Panc1 (cell line): ENCODE results near the gene NECAB2. TPM values are rescaled to one million over a fixed set of nuclear protein-coding genes. Genes with fewer than 3 reads are reported as not detected.

Experiments
- ATAC-seq: fragments of 200-7000 bp; cut with Tn5 transposase; 2 replicates; pipeline ENCODE4 v1.9.1; 2020; ENCODE audit warnings: mild to moderate bottlenecking, moderate library complexity
- Bru-seq: library from RNA; stranded (reverse); fragments of 400-500 nt; gene quantifications from one replicate; lab custom pipeline; 2021; lab: Mats Ljungman, UMichigan
- BruChase-seq, 2 experiments: library from RNA; stranded (reverse); fragments of 400-500 nt; gene quantifications; one replicate each; lab custom pipeline; 2021; lab: Mats Ljungman, UMichigan
- BruUV-seq: library from RNA; stranded (reverse); fragments of 400-500 nt; replicated peaks from 2 replicates; lab custom pipeline; 2021; lab: Mats Ljungman, UMichigan
- CTCF ChIA-PET: fragments of 300-600 bp; sonication (Branson Sonifier 250); formaldehyde crosslinking; loops from one replicate; lab custom pipeline; 2022; ENCODE audit warnings: antibody characterized with exemption; lab: Charles Lee
- POLR2A ChIA-PET: fragments of 300-600 bp; sonication (Branson Sonifier 250); formaldehyde crosslinking; loops from one replicate; lab custom pipeline; 2022; ENCODE audit warnings: antibody characterized with exemption; lab: Charles Lee
- DNase-seq: peaks from one replicate; pipeline ENCODE4 v3.0.0-alpha.2; 2010; ENCODE audit warnings: low read depth, low spot score
- H3K27ac ChIP-seq: 2 replicates; pipeline ENCODE4 v1.5.1; 2011; ENCODE audit warnings: mild to moderate bottlenecking, low read length, inconsistent platforms
- H3K27me3 ChIP-seq: fragments of 200-500 bp; sonication (Bioruptor generic); 2 replicates; pipeline ENCODE4 v1.6.0; 2014; ENCODE audit warnings: low read length, inconsistent platforms; ENCODE audit not compliant: control insufficient read depth, insufficient read depth
- H3K36me3 ChIP-seq: fragments of 200-500 bp; sonication (Bioruptor generic); 2 replicates; pipeline ENCODE4 v1.5.1; 2014; ENCODE audit warnings: inconsistent platforms, mild to moderate bottlenecking, low read length, moderate library complexity; ENCODE audit not compliant: control insufficient read depth, insufficient read depth
- H3K4me1 ChIP-seq: 2 replicates; pipeline ENCODE4 v1.5.1; 2011; ENCODE audit warnings: inconsistent platforms, mild to moderate bottlenecking, low read length, moderate library complexity; ENCODE audit not compliant: control insufficient read depth, insufficient read depth
- H3K4me3 ChIP-seq, 2 experiments: 2 replicates each; pipeline ENCODE4 v1.5.1; 2011 to 2012; ENCODE audit warnings: low read depth in 2 of 2, low read length in 2 of 2, mild to moderate bottlenecking in 2 of 2, inconsistent platforms in 1 of 2, moderate library complexity in 1 of 2
- H3K9me3 ChIP-seq: fragments of 200-500 bp; sonication (Bioruptor generic); 2 replicates; pipeline ENCODE4 v1.5.1; 2014; ENCODE audit warnings: low read depth, mild to moderate bottlenecking, inconsistent platforms, low read length, moderate library complexity; ENCODE audit not compliant: control insufficient read depth, insufficient read depth
- POLR2AphosphoS5 ChIP-seq: IDR thresholded peaks from 2 replicates; pipeline ENCODE4 v1.6.1; 2012; ENCODE audit warnings: mild to moderate bottlenecking, low read depth, low read length, moderate library complexity
- SIN3A ChIP-seq: IDR thresholded peaks from 2 replicates; pipeline ENCODE4 v1.6.1; 2012; ENCODE audit warnings: low read depth, mild to moderate bottlenecking, low read length, moderate library complexity, borderline replicate concordance; ENCODE audit not compliant: insufficient read depth
- TCF7L2 ChIP-seq: IDR thresholded peaks from 2 replicates; pipeline ENCODE4 v1.6.1; 2011; ENCODE audit warnings: mild to moderate bottlenecking, low read depth, low read length, inconsistent platforms
- in situ Hi-C: cut with HindIII; loops from 2 replicates; pipeline ENCODE4 v1.10.0; 2016; ENCODE audit warnings: low sequenced_read_pairs, low pct_unique_long_range_greater_than_20kb
- intact Hi-C: fragments of 100-400 bp; cut with micrococcal nuclease; formaldehyde crosslinking; loops from one replicate; pipeline ENCODE4 v1.10.0; 2022; ENCODE audit not compliant: unreplicated experiment
- long read RNA-seq: library from polyadenylated mRNA; unstranded; transcript quantifications from one replicate; pipeline ENCODE4 v2.0.0, GENCODE V29; 2021; ENCODE audit not compliant: unreplicated experiment
- polyA plus RNA-seq: library from polyadenylated mRNA; unstranded; fragments of >200 nt; gene quantifications from one replicate; pipeline ENCODE4 v1.2.1, GENCODE V29; 2012; ENCODE audit warnings: missing spikeins; ENCODE audit not compliant: insufficient read length
- total RNA-seq: library from RNA; stranded (reverse); gene quantifications from one replicate; pipeline ENCODE4 v1.2.1, GENCODE V29; 2021; ENCODE audit not compliant: unreplicated experiment
- TF ChIP-seq, protein P1 (sequence below): fragments of 450-650 bp; IDR thresholded peaks from 2 replicates; pipeline ENCODE4 v1.5.1; 2017; ENCODE audit warnings: mild to moderate bottlenecking
- TF ChIP-seq, protein P2 (sequence below), 2 experiments: IDR thresholded peaks; 2 replicates each; pipeline ENCODE4 v1.6.1; 2011 to 2012; ENCODE audit warnings: low read depth in 2 of 2, control low read depth in 1 of 2, low read length in 1 of 2, mild to moderate bottlenecking in 1 of 2, moderate library complexity in 1 of 2; ENCODE audit not compliant: insufficient read depth in 1 of 2

NECAB2 gene
- total RNA-seq (0.33 TPM), Bru-seq, nascent RNA (percentile 8 among the genes with signal in this experiment), BruChase-seq, experiment 1, labeled RNA remaining after a 2-hour chase (percentile 10 among the genes with signal in this experiment), BruChase-seq, experiment 2, labeled RNA remaining after a 6-hour chase (percentile 15 among the genes with signal in this experiment)
- 0.17 TPM for polyA plus RNA-seq
- long read RNA-seq, partial matches to known transcripts: 0 of 1 reads
- long read RNA-seq, other reads (novel, unspliced or antisense): 1 of 1 reads

DNA sequence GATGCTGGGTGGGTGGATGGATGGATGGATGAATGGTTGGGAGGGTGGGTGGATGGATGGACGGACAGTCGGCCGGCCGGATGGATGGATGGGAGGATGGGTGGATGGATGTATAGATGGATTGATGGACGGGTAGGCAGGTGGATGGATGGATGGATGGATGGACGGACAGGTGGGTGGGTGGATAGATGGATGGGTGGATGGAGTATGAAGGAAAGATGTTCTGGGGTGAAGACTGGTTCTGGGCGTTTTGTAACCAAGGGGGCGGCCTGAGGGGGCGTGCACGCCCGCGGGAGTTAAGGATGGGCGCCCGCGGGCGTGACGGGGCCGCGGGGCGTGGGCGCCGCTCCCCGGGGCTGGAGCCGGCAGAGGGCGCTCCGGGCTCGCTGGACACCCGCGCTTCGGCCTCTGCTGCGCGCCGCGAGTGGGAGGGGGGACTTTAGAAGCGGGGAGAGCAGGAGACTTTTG, at the start of gene NECAB2:
NECAB2 (plus strand) TSS at position 407 of the 468 bp plus-strand sequence. CDS start 405 bp downstream, outside the sequence.
- H3K27ac ChIP-seq: no peak within 1 kb of the TSS
- no peaks in the 10 kb centered on the region for H3K9me3 ChIP-seq
- CTCF ChIA-PET: no interaction called here
- no peak for TF ChIP-seq SIN3A
- TF ChIP-seq, protein P1, sequence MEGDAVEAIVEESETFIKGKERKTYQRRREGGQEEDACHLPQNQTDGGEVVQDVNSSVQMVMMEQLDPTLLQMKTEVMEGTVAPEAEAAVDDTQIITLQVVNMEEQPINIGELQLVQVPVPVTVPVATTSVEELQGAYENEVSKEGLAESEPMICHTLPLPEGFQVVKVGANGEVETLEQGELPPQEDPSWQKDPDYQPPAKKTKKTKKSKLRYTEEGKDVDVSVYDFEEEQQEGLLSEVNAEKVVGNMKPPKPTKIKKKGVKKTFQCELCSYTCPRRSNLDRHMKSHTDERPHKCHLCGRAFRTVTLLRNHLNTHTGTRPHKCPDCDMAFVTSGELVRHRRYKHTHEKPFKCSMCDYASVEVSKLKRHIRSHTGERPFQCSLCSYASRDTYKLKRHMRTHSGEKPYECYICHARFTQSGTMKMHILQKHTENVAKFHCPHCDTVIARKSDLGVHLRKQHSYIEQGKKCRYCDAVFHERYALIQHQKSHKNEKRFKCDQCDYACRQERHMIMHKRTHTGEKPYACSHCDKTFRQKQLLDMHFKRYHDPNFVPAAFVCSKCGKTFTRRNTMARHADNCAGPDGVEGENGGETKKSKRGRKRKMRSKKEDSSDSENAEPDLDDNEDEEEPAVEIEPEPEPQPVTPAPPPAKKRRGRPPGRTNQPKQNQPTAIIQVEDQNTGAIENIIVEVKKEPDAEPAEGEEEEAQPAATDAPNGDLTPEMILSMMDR: peak; percentile 86
- no peak within 1 kb of the TSS; a peak in 1 of 4 replicates for H3K4me3 ChIP-seq
- no peaks in the 10 kb centered on the region for H3K27me3 ChIP-seq
- no peaks in the 10 kb centered on the region for H3K36me3 ChIP-seq
- intact Hi-C loops: no loop called here
- BruUV-seq: no TSS peak
- no peak for DNase-seq
- H3K4me1 ChIP-seq: no peaks in the 10 kb centered on the region
- in situ Hi-C loops: no loop called here
- peak; percentile 80 for ATAC-seq
- POLR2A ChIA-PET: no interaction called here

DNA sequence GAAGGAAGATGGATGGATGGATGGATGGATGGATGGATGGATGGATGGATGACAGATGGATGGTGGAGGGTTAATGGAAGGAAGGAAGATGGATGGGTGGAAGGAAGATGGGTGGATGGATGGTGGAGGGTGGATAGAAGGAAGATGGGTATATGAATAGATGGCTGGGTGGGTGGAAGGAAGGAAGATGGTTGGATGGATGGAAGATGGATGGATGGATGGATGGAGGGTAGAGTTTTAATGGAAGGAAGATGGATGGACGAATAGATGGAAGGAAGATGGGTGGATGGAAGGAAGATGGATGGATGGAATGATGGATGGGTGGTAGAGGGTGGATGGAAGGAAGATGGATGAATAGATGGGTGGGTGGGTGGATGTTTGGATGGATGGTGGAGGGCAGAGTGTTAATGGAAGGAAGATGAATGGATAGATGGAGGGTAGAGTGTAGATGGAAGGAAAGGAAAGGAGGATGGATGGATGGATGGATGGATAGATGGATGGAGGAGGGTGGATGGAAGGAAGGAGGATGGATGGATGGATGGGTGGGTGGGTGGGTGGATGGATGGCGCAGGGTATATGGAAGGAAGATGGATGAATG, 47.1 kb upstream of the NECAB2 start:
- Histone ChIP-seq H3K9me3 (no peaks in the 10 kb centered on the region), H3K27me3 (no peaks in the 10 kb centered on the region), H3K27ac (no peak overlapping the region), H3K36me3 (no peaks in the 10 kb centered on the region), H3K4me1 (no peaks in the 10 kb centered on the region), H3K4me3 (no peak overlapping the region)
- no TSS peak for BruUV-seq
- POLR2A ChIA-PET: no interaction called here
- intact Hi-C loops: no loop called here
- ATAC-seq (no peak), DNase-seq (no peak)
- in situ Hi-C loops: no loop called here
- CTCF ChIA-PET: no interaction called here
- TF ChIP-seq, protein P1: no peak
- TF ChIP-seq SIN3A: no peak
- TF ChIP-seq TCF7L2: no peak
- TF ChIP-seq POLR2AphosphoS5: no peak
- TF ChIP-seq, protein P2, sequence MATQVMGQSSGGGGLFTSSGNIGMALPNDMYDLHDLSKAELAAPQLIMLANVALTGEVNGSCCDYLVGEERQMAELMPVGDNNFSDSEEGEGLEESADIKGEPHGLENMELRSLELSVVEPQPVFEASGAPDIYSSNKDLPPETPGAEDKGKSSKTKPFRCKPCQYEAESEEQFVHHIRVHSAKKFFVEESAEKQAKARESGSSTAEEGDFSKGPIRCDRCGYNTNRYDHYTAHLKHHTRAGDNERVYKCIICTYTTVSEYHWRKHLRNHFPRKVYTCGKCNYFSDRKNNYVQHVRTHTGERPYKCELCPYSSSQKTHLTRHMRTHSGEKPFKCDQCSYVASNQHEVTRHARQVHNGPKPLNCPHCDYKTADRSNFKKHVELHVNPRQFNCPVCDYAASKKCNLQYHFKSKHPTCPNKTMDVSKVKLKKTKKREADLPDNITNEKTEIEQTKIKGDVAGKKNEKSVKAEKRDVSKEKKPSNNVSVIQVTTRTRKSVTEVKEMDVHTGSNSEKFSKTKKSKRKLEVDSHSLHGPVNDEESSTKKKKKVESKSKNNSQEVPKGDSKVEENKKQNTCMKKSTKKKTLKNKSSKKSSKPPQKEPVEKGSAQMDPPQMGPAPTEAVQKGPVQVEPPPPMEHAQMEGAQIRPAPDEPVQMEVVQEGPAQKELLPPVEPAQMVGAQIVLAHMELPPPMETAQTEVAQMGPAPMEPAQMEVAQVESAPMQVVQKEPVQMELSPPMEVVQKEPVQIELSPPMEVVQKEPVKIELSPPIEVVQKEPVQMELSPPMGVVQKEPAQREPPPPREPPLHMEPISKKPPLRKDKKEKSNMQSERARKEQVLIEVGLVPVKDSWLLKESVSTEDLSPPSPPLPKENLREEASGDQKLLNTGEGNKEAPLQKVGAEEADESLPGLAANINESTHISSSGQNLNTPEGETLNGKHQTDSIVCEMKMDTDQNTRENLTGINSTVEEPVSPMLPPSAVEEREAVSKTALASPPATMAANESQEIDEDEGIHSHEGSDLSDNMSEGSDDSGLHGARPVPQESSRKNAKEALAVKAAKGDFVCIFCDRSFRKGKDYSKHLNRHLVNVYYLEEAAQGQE (IDR thresholded peaks at IDR 0.05; ENCODE audit: insufficient read depth in 1 of 2, low read depth in 2 of 2, low read length in 1 of 2): no peak
